ENCODE measurements around the gene RASL11A. TPM values are rescaled to one million over a fixed set of nuclear protein-coding genes. Genes with fewer than 3 reads are reported as not detected.

The RASL11A gene
- total RNA-seq, 1 donor from 2014 or later, result 10.5 TPM

DNA sequence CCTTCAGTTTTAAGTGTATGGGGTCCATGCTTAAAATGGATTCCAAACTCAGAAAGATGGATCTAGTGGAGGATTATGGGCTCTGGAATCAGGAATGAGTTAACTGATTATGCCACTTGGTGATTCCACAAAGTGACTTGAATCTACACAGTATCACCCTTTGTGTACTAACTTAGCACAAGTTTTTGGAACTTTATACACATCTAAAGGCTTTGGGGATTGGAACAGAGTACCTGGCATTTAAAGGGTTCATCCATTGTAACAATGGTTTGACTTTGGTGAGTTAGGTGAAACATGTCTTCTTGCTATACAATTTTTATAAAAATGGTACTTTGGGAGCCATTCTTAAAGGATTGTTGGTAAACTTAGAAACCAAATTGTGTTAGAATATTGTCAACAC, 18.2 kb upstream of the RASL11A start:
- H3K36me3 Mint-ChIP-seq, result peaks cover 13% of the 10 kb centered on the region
- H3K27ac Mint-ChIP-seq, result peak overlapping the region; percentile 100
- peaks cover 34% of the 10 kb centered on the region for H3K4me1 Mint-ChIP-seq
- no peaks in the 10 kb centered on the region for H3K9me3 Mint-ChIP-seq
- TF ChIP-seq, protein P1, sequence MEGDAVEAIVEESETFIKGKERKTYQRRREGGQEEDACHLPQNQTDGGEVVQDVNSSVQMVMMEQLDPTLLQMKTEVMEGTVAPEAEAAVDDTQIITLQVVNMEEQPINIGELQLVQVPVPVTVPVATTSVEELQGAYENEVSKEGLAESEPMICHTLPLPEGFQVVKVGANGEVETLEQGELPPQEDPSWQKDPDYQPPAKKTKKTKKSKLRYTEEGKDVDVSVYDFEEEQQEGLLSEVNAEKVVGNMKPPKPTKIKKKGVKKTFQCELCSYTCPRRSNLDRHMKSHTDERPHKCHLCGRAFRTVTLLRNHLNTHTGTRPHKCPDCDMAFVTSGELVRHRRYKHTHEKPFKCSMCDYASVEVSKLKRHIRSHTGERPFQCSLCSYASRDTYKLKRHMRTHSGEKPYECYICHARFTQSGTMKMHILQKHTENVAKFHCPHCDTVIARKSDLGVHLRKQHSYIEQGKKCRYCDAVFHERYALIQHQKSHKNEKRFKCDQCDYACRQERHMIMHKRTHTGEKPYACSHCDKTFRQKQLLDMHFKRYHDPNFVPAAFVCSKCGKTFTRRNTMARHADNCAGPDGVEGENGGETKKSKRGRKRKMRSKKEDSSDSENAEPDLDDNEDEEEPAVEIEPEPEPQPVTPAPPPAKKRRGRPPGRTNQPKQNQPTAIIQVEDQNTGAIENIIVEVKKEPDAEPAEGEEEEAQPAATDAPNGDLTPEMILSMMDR (IDR thresholded peaks at IDR 0.05; ENCODE audit: unreplicated experiment), result no peak
- DNase-seq (ENCODE audit: low spot score in 2 of 2, unreplicated experiment in 2 of 2), result no peak
- H3K27me3 Mint-ChIP-seq (ENCODE audit: low read depth), result no peaks in the 10 kb centered on the region
- peak overlapping the region; percentile 92 for H3K4me3 Mint-ChIP-seq

- Mint-ChIP-seq H3K36me3 (peaks cover 21% of the 10 kb centered on the region), H3K27ac (no peak overlapping the region), H3K9me3 (no peaks in the 10 kb centered on the region), H3K4me3 (no peak overlapping the region), H3K27me3 (ENCODE audit: low read depth) (no peaks in the 10 kb centered on the region), H3K4me1 (peaks cover 36% of the 10 kb centered on the region)
- no peak for DNase-seq (ENCODE audit: low spot score in 2 of 2, unreplicated experiment in 2 of 2)
- TF ChIP-seq, protein P1 (IDR thresholded peaks at IDR 0.05; ENCODE audit: unreplicated experiment), result no peak
These were observed 13.4 kb upstream of the RASL11A start for GRCh38 chr13:27257233-27257568.

- Mint-ChIP-seq H3K4me1 (peaks cover 34% of the 10 kb centered on the region), H3K27ac (peak overlapping the region; percentile 21), H3K27me3 (ENCODE audit: low read depth) (no peaks in the 10 kb centered on the region), H3K36me3 (peaks cover 23% of the 10 kb centered on the region), H3K4me3 (no peak overlapping the region), H3K9me3 (no peaks in the 10 kb centered on the region)
- TF ChIP-seq, protein P1 (IDR thresholded peaks at IDR 0.05; ENCODE audit: unreplicated experiment), result no peak
- DNase-seq (ENCODE audit: low spot score in 2 of 2, unreplicated experiment in 2 of 2), result no peak
These were observed 12.9 kb upstream of the RASL11A start for GRCh38 chr13:27257648-27258253.

DNA sequence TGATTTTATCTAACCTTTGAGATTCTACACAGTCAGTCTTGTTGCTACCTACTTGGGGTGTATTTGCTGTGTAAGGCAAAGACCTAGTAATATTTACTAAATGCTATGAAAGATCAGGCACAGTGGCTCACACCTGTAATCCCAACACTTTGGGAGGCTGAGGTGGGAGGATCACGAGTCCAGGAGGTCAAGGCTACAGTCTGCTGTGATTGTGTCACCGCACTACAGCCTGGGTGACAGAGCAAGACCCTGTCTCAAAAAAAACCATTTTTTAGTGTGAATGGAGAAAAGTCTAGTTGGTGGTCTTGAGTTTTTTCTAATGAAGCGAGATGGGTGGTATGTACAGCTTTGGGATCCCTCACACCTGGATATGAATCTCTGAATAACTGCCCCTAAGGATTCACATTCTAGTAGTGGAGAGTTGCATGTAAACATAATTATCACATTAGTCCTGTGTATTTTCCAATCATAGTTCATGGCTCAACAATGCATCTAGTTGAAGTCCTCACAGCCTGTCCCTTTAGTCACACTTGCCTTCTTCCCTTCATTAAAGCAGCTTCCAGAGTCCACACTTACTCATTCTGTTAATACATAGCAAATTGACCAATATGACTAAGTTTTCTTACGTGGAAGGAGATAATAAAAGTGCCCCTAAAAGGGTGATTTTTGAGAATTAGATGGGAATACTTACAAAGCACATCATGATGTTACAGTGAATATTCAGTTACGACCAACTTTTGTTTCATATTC, 11.8 kb upstream of the RASL11A start:
- DNase-seq (ENCODE audit: low spot score in 2 of 2, unreplicated experiment in 2 of 2), result no peak
- H3K9me3 Mint-ChIP-seq, result no peaks in the 10 kb centered on the region
- TF ChIP-seq, protein P1 (IDR thresholded peaks at IDR 0.05; ENCODE audit: unreplicated experiment), result no peak
- peaks cover 31% of the 10 kb centered on the region for H3K4me1 Mint-ChIP-seq
- peak overlapping the region; percentile 7 for H3K27ac Mint-ChIP-seq
- H3K27me3 Mint-ChIP-seq (ENCODE audit: low read depth), result no peaks in the 10 kb centered on the region
- H3K36me3 Mint-ChIP-seq, result peaks cover 20% of the 10 kb centered on the region
- no peak overlapping the region for H3K4me3 Mint-ChIP-seq

DNA sequence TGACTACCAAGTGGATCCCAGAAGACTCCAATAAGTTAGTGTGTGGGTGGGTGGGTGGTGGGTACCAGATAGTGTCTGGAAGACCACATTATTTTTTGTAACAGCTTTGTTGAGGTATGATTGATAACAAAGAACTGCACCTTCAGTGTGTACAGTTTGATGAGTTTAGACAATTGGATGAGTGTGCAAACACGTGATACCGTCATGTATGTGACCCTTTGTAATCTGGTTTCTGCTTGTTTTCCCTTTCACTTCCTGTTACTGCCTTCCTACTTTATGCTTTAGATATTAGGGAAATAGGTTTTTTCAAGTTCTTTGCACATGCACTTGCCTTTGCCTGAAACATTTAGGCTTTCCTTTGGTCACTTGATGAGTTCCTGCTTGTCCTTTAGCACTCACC, 10.8 kb upstream of the RASL11A start:
- TF ChIP-seq, protein P1 (IDR thresholded peaks at IDR 0.05; ENCODE audit: unreplicated experiment), result no peak
- Mint-ChIP-seq H3K9me3 (no peaks in the 10 kb centered on the region), H3K4me1 (peaks cover 35% of the 10 kb centered on the region), H3K4me3 (no peak overlapping the region), H3K27ac (peak overlapping the region; percentile 54), H3K27me3 (ENCODE audit: low read depth) (no peaks in the 10 kb centered on the region), H3K36me3 (peaks cover 15% of the 10 kb centered on the region)
- no peak for DNase-seq (ENCODE audit: low spot score in 2 of 2, unreplicated experiment in 2 of 2)
